SHP77 treated with DMSO at 0.1 percent for 48 hours (cell line): ENCODE results near the gene MYG1.
"Not testable (repeated sequence)": the region's sequence is repeated elsewhere in the genome, so short reads cannot be mapped to it uniquely, and the experiment has no call there.

ENCODE experiments used
- DNase-seq: peaks from one replicate; lab custom pipeline; 2025; lab: John Stamatoyannopoulos, UW

MYG1 gene

DNA sequence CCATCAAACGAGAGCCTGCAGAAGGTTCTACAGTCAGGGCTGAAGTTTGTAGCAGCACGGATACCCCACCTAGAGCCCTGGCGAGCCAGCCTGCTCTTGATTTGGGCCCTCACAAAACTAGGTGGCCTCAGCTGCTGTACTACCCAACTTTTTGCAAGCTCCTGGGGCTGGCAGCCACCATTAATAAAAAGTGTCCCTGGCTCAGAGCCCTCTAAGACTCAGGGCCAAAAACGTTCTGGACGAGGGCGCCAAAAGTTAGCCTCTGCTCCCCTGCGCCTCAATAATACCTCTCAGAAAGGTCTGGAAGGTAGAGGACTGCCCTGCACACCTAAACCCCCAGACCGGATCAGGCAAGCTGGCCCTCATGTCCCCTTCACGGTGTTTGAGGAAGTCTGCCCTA, 13.0 kb upstream of the MYG1 start:
- DNase-seq, result no peak

- no peak for DNase-seq
These were observed 11.7 kb upstream of the MYG1 start for GRCh38 chr12:53287741-53288216.

DNA sequence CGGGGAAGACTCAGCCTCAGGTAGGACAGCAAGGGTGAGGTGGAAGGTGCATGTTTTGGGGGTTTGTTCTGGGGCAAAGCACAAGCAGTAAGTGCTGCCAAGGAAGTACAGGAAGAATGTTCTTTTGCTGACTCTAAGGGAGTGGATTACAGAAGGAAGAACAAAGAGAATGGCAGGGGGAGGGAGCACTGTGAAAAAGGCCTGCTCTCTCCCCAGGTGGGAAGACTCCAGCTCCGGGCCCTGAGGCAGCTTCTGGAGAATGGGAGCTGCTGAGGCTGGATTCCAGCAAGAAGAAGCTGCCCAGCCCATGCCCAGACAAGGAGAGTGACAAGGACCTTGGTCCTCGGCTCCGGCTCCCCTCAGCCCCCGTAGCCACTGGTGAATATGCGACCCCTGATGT, 11.2 kb upstream of the MYG1 start:
- no peak for DNase-seq

DNA sequence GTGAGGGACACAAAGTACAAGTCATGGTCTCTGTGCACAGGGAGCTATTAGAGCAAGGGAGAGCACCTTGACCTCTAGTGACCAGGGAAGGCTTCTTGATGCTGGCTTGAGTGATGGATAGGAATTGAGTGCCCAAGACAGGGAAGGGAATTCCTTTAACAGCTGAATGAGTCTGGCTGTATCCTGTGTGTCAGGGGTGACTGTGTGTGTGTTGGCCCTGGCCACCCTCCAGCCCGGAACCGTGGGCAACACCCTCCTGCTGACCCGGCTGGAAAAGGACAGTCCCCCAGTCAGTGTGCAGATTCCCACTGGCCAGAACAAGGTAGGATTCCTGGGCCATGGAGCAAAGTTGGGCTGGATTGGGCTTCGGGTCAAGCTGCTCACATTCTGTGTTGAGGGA, 9.6 kb upstream of the MYG1 start:
- DNase-seq, result no peak

DNA sequence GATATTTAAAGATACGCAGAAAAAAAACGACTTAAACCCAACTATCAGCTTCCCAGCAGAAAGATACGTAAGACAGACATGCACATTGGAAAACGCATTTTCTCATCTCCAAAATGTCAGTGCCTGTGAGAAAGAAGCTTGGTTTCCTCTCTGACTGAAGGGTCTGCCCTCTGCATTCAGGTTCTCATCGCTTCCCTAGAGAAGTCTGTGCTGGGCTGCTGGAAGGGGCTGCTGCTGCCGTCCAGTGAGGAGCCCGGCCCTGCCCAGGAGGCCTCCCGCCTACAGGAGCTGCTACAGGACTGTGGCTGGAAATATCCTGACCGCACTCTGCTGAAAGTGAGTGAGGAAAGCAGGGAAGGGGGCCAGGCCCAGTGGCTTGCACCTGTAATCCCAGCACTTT, 8.8 kb upstream of the MYG1 start:
- no peak for DNase-seq

DNA sequence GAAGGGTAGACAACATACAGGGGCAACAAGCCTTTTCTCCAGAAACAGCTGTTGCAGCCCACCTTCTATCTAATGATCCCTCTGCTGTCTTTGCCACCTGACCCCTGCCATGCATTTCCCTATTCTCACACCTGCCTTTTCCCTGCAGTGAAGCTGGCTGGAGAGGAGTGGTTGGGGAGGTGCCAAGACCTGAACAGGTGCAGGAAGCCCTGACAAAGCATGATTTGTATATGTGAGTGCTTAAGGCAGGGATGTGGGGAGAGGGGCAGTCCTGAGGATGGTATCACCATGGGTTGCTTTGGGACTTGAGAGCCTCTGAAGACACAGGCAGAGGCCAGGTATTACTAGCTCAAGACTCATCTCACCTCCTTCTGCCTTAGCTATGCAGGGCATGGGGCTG, 7.1 kb upstream of the MYG1 start:
- DNase-seq, result no peak

- DNase-seq, result peak; percentile 80
These were observed 4.2 kb upstream of the MYG1 start, which contains the start of gene PFDN5 for GRCh38 chr12:53295070-53295890. TSS of gene PFDN5 (plus strand) at chr12:53295542. CDS start at chr12:53295568, 26 bp downstream.

- no peak for DNase-seq
These were observed 3.6 kb upstream of the MYG1 start for GRCh38 chr12:53295891-53296219.

GRCh38 chr12:53297106-53297505, 2.4 kb upstream of the MYG1 start:
- not testable (repeated sequence) for DNase-seq

GRCh38 chr12:53298164-53298563, 1.3 kb upstream of the MYG1 start:
- DNase-seq, result no peak

DNA sequence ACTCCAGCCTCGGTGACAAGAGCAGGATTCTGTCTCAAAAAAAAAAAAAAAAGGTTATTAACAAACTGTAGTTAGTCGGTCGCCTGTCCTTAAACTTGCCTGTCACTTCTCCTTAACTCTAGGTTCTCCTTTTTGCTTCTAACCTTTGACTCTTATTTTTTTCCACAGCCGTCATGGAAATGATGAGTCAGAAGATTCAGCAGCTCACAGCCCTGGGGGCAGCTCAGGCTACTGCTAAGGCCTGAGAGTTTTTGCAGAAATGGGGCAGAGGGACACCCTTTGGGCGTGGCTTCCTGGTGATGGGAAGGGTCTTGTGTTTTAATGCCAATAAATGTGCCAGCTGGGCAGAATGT, 418 bp upstream of the MYG1 start:
- no peak for DNase-seq

DNA sequence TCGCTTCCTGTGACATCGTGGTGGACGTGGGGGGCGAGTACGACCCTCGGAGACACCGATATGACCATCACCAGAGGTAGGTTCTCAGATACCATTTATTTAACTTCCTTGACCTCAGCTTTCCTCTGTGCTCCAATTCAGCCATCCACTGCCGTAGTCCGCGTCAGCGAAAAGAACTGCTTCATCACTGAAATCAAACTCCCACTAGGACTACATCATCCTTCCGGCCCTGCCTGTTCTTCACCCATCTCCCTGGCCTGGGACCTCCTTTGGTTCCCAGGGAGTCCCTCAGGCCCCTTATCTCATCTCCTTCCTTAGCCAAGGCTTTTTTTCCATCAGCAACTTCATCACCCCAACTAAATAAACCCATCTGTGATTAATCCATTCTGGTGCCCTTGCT, 692 bp downstream of the MYG1 start:
- no peak for DNase-seq

DNA sequence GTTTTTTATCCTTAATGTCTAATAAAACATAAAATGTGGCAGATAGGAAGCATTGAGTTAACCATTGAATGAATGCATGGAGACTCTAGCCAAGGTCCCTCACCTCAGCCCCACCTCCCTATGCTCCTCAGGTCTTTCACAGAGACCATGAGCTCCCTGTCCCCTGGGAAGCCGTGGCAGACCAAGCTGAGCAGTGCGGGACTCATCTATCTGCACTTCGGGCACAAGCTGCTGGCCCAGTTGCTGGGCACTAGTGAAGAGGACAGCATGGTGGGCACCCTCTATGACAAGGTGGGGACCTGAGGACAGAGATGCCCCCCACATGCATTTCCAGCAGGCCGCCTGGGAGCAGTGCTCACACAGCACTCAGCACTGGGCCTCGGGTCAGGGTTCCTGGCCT, 3.4 kb downstream of the MYG1 start:
- no peak for DNase-seq

DNA sequence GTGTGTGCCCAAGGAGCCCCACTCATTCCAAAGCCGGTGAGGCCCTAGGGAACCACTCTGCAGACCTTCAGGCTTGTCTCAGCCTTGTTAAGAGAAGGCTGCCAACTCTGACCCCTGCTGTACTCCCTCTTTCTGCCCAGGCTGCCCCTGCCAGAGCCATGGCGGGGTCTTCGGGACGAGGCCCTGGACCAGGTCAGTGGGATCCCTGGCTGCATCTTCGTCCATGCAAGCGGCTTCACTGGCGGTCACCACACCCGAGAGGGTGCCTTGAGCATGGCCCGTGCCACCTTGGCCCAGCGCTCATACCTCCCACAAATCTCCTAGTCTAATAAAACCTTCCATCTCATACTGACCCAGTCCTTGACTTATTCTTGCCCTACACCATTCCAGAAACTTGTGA, 7.3 kb downstream of the MYG1 start:
- DNase-seq, result no peak

GRCh38 chr12:53308276-53308675, 8.8 kb downstream of the MYG1 start:
- DNase-seq, result no peak

DNA sequence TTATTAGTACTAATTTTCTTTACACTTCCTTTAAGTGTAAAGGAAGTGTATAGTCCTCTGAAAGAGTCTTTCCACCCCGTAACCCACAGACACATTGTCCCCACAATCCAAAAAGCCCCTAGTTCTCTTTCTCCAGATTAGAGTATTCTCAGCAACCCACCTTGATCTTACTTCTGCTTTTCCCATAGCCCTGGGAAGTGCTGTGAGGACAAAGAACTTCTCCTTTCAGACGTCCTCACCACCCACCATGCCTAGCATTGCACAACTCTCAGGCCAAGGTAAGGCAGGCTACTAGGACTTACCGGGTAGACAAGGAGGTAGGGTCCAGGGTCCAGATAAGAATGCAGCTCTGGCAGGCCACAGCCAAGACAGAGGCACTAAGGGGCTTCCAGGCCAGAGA, 14.5 kb downstream of the MYG1 start:
- DNase-seq, result no peak

- no peak for DNase-seq
These were observed 21.1 kb downstream of the MYG1 start for GRCh38 chr12:53320352-53321195.

DNA sequence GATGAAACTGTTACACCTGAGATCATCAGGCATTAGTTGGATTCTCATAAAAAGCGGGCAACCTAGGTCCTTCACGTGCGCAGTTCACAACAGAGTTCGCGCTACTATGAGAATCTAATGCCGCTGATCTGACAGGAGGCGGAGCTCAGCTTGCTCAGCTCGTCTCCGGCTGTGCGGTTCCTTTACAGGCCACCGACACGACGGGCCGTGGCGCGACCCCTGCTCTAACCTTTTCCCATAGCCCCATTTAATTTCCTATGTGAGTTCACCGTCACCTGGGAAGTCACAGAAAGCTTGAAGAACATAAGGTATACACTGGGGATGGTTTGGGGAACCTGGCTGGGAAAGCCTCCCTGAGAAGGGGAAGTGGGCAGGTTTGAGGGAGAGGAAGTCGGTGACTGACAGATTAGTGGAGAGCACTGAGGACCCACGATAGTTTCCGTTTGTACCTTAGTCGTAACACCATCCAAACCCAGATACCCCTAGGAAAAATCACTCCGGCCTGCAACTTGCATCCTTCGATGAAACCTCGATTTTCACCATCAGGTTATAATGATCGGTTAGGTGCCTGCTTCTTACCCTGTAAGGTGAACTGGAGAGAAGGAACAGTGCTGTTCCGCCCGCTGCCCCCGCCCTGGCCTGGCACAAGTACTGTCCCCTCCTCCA, 24.8 kb downstream of the MYG1 start:
- DNase-seq, result no peak

- peak; percentile 61 for DNase-seq
These were observed 25.4 kb downstream of the MYG1 start for GRCh38 chr12:53324779-53325510.

GRCh38 chr12:53325511-53326061, 26.1 kb downstream of the MYG1 start:
- DNase-seq, result no peak

GRCh38 chr12:53326460-53327185, 27.1 kb downstream of the MYG1 start:
- no peak for DNase-seq
